Measurements from ENCODE around the gene HGS. TPM values are rescaled to one million over a fixed set of nuclear protein-coding genes. Genes with fewer than 3 reads are reported as not detected.

The HGS gene
- total and polyA plus RNA-seq, 2 of the 13 experiments (the other 11 are each of a cell fraction or from before 2014, with no cell fraction given), result 73.3 to 78.1 TPM

GRCh38 chr17:81710514-81711308 lies 26.9 kb downstream of the HGS start (continued):
- TF ChIP-seq, protein P1, sequence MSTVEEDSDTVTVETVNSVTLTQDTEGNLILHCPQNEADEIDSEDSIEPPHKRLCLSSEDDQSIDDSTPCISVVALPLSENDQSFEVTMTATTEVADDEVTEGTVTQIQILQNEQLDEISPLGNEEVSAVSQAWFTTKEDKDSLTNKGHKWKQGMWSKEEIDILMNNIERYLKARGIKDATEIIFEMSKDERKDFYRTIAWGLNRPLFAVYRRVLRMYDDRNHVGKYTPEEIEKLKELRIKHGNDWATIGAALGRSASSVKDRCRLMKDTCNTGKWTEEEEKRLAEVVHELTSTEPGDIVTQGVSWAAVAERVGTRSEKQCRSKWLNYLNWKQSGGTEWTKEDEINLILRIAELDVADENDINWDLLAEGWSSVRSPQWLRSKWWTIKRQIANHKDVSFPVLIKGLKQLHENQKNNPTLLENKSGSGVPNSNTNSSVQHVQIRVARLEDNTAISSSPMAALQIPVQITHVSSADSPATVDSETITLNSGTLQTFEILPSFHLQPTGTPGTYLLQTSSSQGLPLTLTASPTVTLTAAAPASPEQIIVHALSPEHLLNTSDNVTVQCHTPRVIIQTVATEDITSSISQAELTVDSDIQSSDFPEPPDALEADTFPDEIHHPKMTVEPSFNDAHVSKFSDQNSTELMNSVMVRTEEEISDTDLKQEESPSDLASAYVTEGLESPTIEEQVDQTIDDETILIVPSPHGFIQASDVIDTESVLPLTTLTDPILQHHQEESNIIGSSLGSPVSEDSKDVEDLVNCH (CRISPR knock-in tag; IDR thresholded peaks at IDR 0.05), result no peak
- TF ChIP-seq HMG20B (CRISPR knock-in tag; conservative IDR thresholded peaks at IDR 0.05) (no peak; the same call in 1 of the 2 replicates), CEBPG (CRISPR knock-in tag; IDR thresholded peaks at IDR 0.05) (no peak), NR2C2 (CRISPR knock-in tag; IDR thresholded peaks at IDR 0.05; ENCODE audit: borderline replicate concordance) (no peak), ZNF12 (CRISPR knock-in tag; IDR thresholded peaks at IDR 0.05) (no peak), ZNF10 (CRISPR knock-in tag; IDR thresholded peaks at IDR 0.05; ENCODE audit: borderline replicate concordance, low read depth) (no peak), ZSCAN22 (CRISPR knock-in tag; IDR thresholded peaks at IDR 0.05) (no peak), ZNF441 (CRISPR knock-in tag; IDR thresholded peaks at IDR 0.05; ENCODE audit: borderline replicate concordance) (no peak), HNRNPL (IDR thresholded peaks at IDR 0.05; ENCODE audit: low read depth, low read length) (no peak), KLF15 (CRISPR knock-in tag; IDR thresholded peaks at IDR 0.05; ENCODE audit: borderline replicate concordance) (no peak), HOXA3 (CRISPR knock-in tag; IDR thresholded peaks at IDR 0.05) (no peak; the same call in 1 of the 2 replicates), FOXK2 (IDR thresholded peaks at IDR 0.05) (no peak), ZMYM4 (CRISPR knock-in tag; IDR thresholded peaks at IDR 0.05) (no peak), ZBTB25 (CRISPR knock-in tag; IDR thresholded peaks at IDR 0.05) (no peak)
- TF ChIP-seq, protein P2, sequence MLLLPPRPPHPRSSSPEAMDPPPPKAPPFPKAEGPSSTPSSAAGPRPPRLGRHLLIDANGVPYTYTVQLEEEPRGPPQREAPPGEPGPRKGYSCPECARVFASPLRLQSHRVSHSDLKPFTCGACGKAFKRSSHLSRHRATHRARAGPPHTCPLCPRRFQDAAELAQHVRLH (CRISPR knock-in tag; IDR thresholded peaks at IDR 0.05; ENCODE audit: borderline replicate concordance, low read depth), result no peak
- TF ChIP-seq, protein P3, sequence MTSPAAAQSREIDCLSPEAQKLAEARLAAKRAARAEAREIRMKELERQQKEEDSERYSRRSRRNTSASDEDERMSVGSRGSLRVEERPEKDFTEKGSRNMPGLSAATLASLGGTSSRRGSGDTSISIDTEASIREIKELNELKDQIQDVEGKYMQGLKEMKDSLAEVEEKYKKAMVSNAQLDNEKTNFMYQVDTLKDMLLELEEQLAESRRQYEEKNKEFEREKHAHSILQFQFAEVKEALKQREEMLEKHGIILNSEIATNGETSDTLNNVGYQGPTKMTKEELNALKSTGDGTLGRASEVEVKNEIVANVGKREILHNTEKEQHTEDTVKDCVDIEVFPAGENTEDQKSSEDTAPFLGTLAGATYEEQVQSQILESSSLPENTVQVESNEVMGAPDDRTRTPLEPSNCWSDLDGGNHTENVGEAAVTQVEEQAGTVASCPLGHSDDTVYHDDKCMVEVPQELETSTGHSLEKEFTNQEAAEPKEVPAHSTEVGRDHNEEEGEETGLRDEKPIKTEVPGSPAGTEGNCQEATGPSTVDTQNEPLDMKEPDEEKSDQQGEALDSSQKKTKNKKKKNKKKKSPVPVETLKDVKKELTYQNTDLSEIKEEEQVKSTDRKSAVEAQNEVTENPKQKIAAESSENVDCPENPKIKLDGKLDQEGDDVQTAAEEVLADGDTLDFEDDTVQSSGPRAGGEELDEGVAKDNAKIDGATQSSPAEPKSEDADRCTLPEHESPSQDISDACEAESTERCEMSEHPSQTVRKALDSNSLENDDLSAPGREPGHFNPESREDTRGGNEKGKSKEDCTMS (CRISPR knock-in tag; conservative IDR thresholded peaks at IDR 0.05), result no peak
- TF ChIP-seq, protein P4, sequence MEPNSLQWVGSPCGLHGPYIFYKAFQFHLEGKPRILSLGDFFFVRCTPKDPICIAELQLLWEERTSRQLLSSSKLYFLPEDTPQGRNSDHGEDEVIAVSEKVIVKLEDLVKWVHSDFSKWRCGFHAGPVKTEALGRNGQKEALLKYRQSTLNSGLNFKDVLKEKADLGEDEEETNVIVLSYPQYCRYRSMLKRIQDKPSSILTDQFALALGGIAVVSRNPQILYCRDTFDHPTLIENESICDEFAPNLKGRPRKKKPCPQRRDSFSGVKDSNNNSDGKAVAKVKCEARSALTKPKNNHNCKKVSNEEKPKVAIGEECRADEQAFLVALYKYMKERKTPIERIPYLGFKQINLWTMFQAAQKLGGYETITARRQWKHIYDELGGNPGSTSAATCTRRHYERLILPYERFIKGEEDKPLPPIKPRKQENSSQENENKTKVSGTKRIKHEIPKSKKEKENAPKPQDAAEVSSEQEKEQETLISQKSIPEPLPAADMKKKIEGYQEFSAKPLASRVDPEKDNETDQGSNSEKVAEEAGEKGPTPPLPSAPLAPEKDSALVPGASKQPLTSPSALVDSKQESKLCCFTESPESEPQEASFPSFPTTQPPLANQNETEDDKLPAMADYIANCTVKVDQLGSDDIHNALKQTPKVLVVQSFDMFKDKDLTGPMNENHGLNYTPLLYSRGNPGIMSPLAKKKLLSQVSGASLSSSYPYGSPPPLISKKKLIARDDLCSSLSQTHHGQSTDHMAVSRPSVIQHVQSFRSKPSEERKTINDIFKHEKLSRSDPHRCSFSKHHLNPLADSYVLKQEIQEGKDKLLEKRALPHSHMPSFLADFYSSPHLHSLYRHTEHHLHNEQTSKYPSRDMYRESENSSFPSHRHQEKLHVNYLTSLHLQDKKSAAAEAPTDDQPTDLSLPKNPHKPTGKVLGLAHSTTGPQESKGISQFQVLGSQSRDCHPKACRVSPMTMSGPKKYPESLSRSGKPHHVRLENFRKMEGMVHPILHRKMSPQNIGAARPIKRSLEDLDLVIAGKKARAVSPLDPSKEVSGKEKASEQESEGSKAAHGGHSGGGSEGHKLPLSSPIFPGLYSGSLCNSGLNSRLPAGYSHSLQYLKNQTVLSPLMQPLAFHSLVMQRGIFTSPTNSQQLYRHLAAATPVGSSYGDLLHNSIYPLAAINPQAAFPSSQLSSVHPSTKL (CRISPR knock-in tag; IDR thresholded peaks at IDR 0.05), result no peak; the same call in 1 of the 2 replicates
